HG03135 (cell line): ENCODE measurements around the gene SETD5.

ENCODE experiments used
- ATAC-seq: cut with Tn5 transposase; IDR thresholded peaks from one replicate; pipeline ENCODE4 v1.9.1; 2021; ENCODE audit warnings: mild to moderate bottlenecking, moderate library complexity; ENCODE audit not compliant: unreplicated experiment

The SETD5 gene

GRCh38 chr3:9406856-9407626 is 9.6 kb downstream of the SETD5 start:
- ATAC-seq: no peak

GRCh38 chr3:9408061-9408460 is 10.6 kb downstream of the SETD5 start:
- no peak for ATAC-seq

GRCh38 chr3:9408546-9408945 is 11.1 kb downstream of the SETD5 start:
- no peak for ATAC-seq

GRCh38 chr3:9409981-9410854 is 12.8 kb downstream of the SETD5 start:
- no peak for ATAC-seq

- ATAC-seq: no peak
These were observed 13.9 kb downstream of the SETD5 start for GRCh38 chr3:9411302-9411701.

- no peak for ATAC-seq
These were observed 14.9 kb downstream of the SETD5 start for GRCh38 chr3:9412293-9412692.

GRCh38 chr3:9414826-9415225 is 17.4 kb downstream of the SETD5 start:
- ATAC-seq: no peak

- ATAC-seq: no peak
These were observed 18.2 kb downstream of the SETD5 start for GRCh38 chr3:9415485-9416138.

- no peak for ATAC-seq
These were observed 18.8 kb downstream of the SETD5 start for GRCh38 chr3:9416139-9416780.

GRCh38 chr3:9420850-9421549 is 23.6 kb downstream of the SETD5 start:
- no peak for ATAC-seq

GRCh38 chr3:9422712-9423424 is 25.5 kb downstream of the SETD5 start:
- no peak for ATAC-seq

- ATAC-seq: no peak
These were observed 31.0 kb downstream of the SETD5 start for GRCh38 chr3:9428411-9428810.

- ATAC-seq: no peak
These were observed 33.3 kb downstream of the SETD5 start for GRCh38 chr3:9430733-9431132.

GRCh38 chr3:9433627-9434521 is 36.5 kb downstream of the SETD5 start:
- ATAC-seq: no peak

- no peak for ATAC-seq
These were observed 37.9 kb downstream of the SETD5 start for GRCh38 chr3:9435316-9435715.

GRCh38 chr3:9439331-9439730 is 41.9 kb downstream of the SETD5 start:
- ATAC-seq: no peak

- ATAC-seq: no peak
These were observed 44.2 kb downstream of the SETD5 start for GRCh38 chr3:9441501-9442221.

GRCh38 chr3:9448071-9448470 is 50.7 kb downstream of the SETD5 start:
- ATAC-seq: no peak
